GM18520 (cell line): ENCODE measurements around the gene SUSD6.
A peak's percentile ranks its signal among the peaks of the same experiment; 100 is the strongest.
"Not testable (repeated sequence)": the region's sequence is repeated elsewhere in the genome, so short reads cannot be mapped to it uniquely, and the experiment has no call there.

Experiments used
- ATAC-seq: cut with Tn5 transposase; IDR thresholded peaks from one replicate; pipeline ENCODE4 v1.9.1; 2021; ENCODE audit not compliant: unreplicated experiment

The SUSD6 gene

DNA sequence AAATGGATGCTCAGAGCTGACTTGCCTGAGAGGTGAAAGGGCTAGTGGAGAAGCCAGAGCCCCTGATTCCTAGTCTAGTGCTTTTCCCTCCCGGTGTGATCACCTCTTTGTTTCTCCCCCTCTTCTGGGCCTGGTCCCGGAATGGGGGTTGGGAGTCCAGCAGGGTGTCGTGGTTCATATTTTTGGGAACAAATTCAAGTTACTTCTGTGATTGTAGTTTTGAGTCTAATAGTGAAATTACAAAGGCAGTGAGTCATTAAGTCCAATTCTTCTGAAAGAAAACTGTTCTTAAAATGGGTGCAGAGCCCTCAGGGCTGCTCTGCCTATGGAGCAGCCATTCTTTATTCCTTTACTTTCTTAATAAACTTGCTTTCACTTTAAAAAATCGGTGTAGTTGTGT, 7.6 kb downstream of the SUSD6 start:
- ATAC-seq: no peak

DNA sequence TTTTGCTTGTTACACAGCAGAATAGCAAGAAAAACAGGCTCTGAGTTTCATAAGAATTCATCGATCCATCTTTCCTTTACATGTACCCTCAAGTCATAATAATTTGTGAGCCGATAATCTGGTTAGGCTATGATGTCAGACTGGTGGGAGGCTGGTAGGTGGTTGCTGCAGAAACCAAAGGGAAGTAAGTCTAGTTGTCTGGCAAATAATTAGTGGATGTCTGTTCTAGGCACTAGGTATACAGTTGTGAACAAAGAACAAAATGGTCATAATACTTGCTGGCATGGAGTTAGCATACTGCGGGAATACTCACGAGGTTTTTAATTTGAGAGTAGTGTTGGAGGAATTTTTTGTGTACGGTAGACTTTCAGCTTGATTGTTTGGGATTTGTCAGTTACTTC, 8.8 kb downstream of the SUSD6 start:
- ATAC-seq: no peak

DNA sequence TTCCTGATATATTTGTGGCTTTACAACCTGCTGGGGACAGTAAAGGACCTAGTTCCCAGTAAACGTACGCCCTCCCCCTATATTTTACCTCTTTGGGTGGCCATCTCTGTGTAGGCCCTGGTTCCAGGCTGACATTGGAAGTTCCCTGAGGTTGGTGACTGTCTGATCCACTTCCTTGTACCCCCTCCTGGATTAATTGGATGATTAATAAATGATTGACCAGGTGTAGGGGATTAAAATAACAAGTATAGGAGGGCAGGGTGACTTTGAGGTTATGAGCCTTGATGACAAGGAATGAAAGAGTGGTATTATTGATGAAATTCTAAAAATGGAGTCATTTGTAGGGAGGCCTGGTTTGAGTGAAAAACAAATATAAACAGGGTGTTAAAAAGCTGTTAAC, 9.6 kb downstream of the SUSD6 start:
- ATAC-seq: no peak

DNA sequence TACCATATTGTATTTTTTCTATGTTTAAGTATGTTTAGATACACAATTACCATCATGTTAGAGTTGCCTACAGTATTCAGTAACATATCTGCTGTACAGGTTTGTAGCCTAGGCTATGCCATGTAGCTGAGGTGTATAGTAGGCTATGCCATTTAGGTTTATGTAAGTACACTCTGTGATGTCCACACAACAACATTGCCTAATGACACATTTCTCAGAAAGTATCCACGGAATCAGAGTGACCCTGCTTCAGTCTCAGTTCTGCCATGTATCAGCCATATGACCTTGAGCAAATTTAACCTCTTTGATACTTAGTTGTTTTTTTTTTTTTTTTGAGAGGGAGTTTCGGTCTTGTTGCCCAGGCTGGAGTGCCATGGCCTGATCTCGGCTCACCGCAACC, 12.7 kb downstream of the SUSD6 start:
- no peak for ATAC-seq

DNA sequence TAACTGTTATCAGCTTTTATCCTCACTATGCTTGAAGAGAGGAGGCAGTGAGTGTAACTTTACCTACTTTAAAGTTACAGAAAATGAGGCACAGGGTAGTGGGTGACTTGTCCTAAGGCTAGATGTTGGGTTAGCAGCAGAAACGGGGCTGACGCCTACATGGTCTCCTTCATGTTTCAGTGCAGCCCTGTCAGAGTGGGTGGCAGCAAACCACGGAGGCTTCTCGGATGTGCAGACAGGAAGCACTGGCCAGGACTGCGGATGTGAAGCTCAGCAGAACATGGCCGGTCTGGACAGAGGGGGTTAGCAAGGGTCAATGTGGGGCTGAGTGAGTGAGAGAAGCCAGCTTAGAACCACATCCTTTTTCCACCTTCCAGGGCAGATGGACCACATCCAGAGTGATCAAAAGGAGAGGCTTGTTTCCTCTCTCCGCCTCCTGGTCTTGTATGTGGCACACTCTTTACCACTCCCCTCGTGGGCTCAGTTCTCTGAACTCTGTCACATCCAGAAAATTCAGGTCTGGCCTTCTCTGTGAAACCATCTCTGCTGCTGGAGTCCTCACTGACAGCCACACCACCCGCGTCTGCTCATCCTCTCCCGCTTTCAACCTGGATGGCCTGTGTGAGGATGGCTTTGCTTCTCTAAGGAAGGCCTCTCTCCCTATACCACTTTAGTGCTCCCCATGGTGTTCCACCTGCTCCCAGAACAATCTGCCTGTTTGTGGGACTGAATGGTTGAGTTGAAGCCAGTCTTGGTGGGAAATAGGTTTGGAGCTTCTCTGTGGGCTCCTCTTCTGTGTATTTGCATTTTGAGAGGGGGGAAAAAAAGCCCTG, 14.1 kb downstream of the SUSD6 start:
- ATAC-seq: peak; percentile 80

DNA sequence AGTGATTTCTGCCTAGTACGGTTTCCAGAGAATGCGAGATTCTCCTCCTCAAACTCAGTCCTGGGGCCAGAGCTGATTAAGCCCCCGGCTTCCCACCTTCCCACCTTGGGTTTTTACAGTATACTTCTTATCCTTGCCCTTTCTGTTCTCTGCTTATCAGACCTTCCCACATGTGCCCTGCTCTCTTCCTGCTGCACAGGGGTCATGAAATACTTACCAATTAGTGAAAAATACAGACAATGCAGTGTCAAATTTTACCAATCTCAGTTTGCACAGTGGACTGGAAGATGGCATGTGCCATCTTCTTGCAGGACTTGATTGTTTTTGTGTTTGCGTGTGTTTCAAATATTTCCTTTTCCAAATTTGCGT, 14.7 kb downstream of the SUSD6 start:
- no peak for ATAC-seq

DNA sequence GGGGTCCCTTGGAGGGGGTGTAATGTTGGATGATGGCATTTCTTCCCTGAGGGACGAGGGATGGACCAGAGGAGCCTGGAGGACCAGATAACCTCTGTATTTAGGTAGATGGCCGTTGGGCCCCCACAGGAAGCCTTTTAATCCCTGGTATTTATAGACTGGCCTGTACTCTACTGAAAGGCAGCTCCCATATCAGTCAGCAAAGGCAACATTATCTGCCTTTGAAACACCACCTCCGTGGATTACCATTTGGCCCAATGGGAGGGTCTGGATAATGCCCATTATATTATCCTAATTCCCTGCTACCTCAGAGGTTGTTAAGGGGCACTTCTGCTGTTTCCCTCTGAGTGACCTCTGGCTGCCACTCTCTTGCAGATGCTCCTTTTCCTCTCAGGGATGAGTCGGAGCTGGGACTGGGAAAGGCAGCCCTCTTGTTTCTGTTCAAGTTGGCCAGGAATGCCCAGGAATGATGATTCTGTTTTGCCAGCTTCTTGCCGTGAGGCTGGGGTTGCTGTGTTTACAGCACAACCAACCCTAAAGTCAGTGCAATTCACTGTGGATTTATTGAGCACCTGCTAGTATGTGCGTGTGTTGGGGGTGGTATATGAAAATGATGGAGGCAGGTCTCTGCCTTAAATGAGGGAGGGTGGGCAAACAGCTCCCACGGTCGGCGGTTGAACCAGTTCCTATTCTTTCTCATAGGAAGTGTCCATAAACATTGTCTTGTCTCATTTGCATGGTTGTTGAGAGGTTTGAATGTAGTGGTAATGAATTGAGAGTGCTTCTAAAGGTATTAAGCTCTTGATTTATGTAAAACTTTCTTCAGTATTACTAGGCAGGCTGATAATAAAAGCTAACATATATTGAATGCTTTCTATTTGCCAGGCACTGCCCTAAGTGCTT, 18.1 kb downstream of the SUSD6 start:
- ATAC-seq: peak; percentile 37

DNA sequence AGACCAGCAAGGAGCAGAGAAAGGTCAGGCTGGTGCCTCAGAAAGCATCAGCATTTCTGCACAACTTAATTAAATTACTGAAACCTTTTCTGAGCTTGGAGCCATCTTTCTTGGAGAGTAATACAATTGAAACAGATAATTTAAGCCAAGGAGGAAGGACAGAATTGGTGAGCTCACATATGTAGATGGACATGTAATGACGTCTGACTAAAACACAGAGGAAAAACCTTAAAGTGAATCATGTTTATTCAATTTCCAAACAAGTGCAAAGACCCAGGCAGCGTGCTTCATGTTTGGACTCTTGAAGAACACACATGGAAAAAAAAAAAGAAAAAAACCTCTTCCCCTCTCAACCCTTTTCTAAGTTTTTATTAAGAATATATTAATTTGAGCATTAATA, 19.0 kb downstream of the SUSD6 start:
- ATAC-seq: no peak

DNA sequence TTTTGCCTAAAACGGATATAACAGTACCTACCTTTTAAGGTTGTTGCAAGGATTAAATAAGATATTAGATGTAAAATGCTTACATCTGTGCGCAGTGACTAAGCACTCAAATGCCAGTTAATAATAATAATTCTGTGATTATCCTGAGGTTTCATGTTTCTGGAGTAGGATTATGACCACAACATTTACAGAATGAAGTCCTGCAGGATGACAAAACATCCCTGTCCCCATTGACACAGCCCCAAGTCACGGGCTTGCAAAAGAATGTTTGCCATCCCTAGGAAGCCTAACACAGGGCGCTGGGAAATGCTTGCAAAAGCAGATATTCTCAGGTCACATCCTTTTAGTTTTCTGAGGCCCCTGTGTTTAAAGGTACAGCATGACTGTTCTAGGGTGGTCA, 20.1 kb downstream of the SUSD6 start:
- no peak for ATAC-seq

DNA sequence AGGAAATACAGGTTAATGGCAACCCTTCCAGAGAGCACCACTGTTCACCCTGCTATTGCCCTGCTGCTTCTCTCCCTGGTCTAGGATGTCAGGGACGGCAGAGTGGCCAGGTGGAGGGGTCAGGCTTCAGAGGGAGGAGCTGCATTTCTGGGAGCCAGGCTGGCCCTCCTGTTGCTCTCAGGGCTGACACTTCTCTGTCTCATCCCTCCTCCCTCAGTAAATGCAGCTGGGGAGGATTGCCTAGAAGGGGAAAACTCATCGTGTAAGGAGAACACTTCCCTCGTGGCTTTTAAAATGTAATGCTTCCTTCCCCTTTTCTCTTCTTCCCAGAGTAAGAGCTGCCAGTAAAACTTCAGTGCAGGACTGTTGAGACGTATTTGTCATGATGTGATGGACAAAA, 20.8 kb downstream of the SUSD6 start:
- ATAC-seq: no peak

DNA sequence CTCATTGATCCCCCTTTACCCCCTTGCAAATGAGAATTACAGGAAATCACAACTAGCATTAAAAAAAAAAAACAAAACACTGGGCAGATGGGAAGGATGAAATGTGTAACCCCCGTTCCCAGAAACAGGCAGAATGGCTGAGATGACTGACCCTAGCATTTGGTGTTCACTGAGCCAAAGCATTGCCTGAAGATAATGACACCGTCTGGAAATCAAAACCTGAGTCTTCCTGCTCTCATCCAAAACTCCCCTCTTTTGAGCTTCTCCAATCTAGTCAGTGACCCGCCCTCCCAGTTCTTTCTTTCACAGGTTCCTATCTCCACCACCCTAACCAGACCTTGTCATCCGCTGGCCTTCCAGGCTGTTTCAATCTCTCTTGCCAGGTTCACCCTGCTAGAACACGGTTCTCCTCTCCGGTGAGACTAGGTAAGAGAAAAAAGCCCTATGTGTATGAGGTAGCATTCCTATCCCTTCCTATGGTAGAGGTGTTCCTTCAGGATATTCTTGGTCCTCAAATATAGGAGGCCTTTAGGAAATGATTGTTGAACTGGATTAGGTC, 21.3 kb downstream of the SUSD6 start:
- no peak for ATAC-seq

DNA sequence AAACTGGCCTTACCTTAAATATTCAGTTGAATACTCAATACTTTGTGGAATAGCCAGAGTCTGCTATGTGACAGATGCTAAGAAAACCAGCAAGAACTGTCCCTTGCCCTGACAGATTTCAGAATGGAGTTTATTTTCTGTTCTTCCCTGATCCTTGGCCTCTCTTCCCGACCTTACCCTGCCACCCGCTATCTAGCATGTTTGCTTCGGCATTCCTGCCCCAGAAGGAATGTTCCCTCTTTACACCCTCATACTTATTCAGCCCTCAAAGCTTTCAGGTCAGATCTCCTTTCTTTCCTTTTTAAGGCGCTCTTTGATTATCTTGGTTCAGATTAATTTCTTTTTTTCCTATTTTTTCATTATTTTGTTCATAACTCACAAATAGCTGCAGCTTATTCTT, 21.8 kb downstream of the SUSD6 start:
- ATAC-seq: no peak

DNA sequence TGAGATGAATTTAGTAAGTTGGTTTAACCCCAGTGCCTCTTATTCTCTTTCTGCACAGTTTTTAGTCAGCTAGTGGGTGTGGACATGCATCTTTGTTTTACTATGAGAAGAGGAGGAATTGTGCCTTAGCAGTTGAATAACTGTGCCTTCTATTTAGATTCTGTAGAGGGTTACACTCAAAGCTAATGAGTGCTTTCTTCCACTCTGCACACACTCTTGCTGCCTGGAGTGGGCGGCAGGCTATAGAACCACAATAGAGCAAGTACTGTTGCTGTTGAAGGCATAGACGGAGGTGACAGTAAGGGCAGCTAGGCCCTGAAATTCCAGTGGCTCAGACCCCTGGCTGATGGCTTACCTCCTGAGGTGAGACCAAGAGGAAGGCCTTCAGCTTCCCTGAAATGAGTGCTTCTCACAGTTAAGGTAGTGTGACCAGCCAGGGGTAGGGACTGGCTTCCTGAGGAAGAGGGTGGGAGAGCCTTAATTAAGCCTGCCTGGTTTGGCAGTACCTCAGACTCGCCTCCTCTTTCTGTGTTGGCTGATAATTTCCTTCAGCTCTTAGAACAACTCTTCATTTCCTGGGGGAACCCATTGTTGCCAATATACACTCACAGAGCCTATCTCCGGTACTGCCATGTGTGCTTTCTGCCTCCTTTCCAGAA, 24.7 kb downstream of the SUSD6 start:
- no peak for ATAC-seq

DNA sequence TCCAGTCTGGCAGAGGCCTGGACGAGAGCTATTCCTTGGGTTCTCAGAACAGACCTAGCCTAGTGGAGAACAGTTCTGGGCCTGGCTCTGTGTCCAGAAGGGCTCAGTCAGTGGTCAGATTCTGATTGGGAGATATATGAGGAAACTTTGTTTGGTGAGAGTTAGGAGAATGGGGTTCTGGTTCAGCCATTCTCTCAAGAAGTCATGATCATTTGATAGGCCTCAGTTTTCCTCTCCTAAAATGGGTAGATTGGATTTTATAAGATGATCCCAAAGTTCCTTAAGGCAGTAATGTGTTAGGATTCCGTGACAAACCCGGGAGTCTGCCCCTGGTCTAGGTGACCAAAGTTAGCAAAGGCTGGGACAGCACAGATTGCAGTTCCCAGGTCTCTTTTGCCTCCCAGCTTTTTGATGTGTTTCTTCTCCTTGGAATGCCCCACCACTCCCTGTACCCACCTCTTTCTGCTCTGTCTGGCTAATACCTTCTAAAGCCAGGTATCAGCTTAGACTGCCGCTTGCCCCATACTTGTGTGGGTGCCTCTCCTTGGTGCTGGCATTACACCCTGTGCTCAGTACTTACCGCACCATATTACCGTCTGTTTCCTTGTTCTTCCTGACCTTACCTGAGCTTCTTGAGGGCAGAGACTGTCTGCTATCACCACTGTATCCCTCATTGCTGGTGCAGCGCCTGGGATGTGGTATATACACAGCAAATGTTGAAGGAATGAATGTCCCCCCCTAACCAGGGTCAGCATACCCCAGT, 25.5 kb downstream of the SUSD6 start:
- ATAC-seq: no peak

DNA sequence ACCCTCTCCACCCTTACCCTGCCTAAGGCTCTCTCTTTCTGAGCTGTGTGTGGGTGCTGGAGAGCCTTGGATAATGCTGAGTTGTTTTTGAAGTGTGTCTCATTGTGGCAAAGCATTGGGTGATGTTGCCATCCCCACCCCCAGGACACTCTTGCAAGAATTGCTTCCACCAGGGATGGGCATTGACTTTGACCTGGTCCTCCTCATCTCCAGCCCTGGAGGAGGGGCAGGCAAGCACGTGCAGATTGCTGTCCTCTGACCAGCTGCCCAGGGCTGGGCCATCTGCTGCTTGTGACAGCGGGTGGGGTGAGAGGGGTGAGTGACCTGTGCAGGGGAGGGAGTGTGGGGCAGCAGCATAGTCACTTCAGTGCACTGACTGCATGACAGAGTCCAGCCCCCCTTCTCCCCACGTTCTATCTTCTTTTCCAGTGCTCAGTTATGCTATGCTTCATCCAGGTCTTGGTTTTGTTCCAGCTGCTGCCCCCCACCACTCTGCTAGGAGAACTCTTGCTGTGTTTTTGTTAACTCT, 26.2 kb downstream of the SUSD6 start:
- no peak for ATAC-seq

DNA sequence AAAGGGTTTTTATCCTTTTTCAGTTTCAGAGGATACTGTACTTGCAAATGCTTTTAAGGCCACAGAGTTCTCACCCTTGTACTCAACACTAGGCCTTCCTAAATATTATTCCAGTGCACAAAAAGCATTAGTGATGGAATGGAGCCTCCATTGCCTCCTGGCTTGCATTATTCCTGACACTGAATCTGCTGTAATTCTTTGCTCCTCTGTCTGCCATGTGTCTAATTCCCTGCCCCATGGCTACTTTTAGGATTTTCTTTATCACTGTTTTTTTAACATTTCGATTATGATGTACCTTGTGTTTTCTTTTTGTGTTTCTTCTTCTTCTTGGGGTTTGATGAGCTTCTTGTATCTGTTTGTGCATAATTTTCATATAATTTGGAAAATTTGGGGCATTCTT, 29.5 kb downstream of the SUSD6 start:
- ATAC-seq: no peak

DNA sequence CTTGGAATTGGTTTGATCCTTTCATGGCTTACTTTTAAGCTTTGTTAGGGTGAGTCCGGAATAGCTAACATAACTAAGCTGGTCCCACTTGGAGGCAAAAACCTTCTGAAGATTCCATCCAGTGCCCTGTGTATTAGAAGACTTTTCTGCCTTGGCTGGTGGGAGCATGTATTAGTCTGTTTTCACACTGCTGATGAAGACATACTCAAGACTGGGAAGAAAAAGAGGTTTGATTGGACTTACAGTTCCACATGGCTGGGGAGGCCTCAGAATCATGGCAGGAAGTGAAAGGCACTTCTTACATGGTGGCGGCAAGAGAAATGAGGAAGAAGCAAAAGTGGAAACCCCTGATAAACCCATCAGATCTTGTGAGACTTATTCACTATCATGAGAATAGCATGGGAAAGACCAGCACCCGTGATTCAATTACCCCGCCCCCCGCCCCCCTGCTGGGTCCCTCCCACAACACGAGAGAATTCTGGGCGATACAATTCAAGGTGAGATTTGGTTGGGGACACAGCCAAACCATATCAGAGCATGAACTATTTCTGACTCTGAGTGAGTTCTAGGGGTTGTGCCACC, 30.9 kb downstream of the SUSD6 start:
- not testable (repeated sequence) for ATAC-seq

DNA sequence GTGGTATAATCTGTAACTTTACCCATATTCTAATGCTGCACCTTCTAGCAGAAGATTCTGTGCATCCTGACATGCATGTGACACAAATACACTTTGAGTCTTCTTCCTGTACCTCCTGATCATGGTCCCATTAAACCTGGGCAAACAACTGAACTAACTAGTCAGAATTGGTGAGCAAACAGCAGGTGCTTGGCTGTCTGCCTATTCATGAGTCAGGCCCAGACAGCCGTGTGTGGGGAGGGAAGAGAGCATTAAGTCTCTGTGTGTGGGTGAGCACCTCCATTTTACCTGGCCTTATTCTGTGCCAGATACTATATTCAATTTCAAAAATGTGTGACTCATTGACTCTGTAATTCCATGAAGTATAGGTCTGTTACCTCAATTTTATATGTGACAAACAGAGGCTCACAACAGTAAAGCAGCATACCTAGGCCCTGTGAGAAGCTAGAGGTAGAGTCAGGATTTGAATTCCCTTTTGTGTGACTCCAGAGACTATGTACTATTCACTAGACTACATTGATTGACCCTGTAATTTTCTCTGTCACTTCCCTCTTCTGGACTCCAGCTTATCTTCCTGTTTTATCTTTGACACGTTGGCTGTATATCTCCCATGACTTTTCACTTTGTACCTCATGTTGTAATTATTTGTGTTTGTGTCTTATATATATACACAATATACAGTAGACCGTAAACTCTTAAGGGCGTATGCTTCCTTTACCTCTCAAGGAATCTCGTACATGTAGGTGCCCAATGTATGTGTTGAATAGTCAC, 32.2 kb downstream of the SUSD6 start:
- ATAC-seq: no peak

DNA sequence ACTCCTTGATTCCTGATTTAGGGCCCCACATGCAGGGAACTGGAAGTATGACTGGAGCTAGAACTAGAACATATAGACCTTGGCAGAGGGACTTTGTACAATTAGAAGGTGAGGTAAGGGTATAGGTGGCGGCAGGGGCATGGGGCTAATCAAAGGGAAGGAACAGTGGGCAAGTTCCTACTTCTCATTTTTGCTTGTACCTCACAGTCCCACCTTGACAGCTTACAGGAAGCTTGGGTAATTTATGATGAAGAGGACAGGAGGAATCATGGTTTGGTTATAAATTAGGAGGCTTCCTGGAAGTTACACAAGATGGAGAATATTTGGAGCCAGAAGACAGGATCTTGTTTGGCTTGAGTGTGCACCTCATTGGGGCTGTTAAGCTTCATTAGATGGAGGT, 33.4 kb downstream of the SUSD6 start:
- no peak for ATAC-seq
